ENCODE results near the gene COX19. TPM values are rescaled to one million over a fixed set of nuclear protein-coding genes. Genes with fewer than 3 reads are reported as not detected.

Gene COX19
- total RNA-seq, 1 experiment from 2014 or later = 12.3 TPM

- Histone ChIP-seq H3K9me3 (ENCODE audit: control insufficient read depth, low read depth, low read length) (no peaks in the 10 kb centered on the region), H3K79me1 (ENCODE audit: insufficient read depth, low read depth, low read length, poor library complexity, severe bottlenecking) (no peaks in the 10 kb centered on the region), H4K8ac (replicated peaks; ENCODE audit: insufficient read length, low read depth, low read length) (no peak overlapping the region), H3K27me3 (ENCODE audit: insufficient read depth, low read length) (no peaks in the 10 kb centered on the region), H4K91ac (ENCODE audit: insufficient read length, low read depth, low read length) (no peak overlapping the region), H3K4me2 (ENCODE audit: insufficient read depth, insufficient read length, low read length) (no peak overlapping the region), H2AK5ac (ENCODE audit: insufficient read length, low read length) (no peak overlapping the region), H2BK15ac (ENCODE audit: low read depth, low read length) (no peak overlapping the region), H3K27ac (ENCODE audit: insufficient read length, low read depth, low read length) (no peak overlapping the region), H3K4ac (ENCODE audit: low read depth, low read length) (no peak overlapping the region), H3K18ac (ENCODE audit: insufficient read length, low read depth, low read length) (no peak overlapping the region), H2BK12ac (ENCODE audit: insufficient read length, low read depth, low read length) (no peak overlapping the region), H3K79me2 (ENCODE audit: insufficient read depth, low read length) (no peaks in the 10 kb centered on the region), H3K56ac (ENCODE audit: insufficient read length, low read depth, low read length) (no peak overlapping the region), H3K14ac (ENCODE audit: insufficient read depth, low read length) (no peak overlapping the region), H4K20me1 (ENCODE audit: control insufficient read depth, insufficient read depth, insufficient read length) (no peaks in the 10 kb centered on the region), H4K5ac (ENCODE audit: insufficient read length, low read depth, low read length) (no peak overlapping the region), H2AFZ (ENCODE audit: low read length) (no peak overlapping the region), H2BK120ac (ENCODE audit: low read depth, low read length, poor library complexity, severe bottlenecking) (no peak overlapping the region), H3K4me1 (ENCODE audit: insufficient read depth, low read length) (no peaks in the 10 kb centered on the region), H2BK5ac (ENCODE audit: insufficient read length, low read length) (no peak overlapping the region), H3T11ph (ENCODE audit: low read length) (no peak overlapping the region), H2BK20ac (ENCODE audit: low read depth, low read length, poor library complexity, severe bottlenecking) (no peak overlapping the region), H3K9ac (ENCODE audit: extremely low read depth, insufficient read length, low read length) (no peak overlapping the region), H3K23ac (ENCODE audit: insufficient read length, low read depth, low read length) (no peak overlapping the region), H3K23me2 (ENCODE audit: insufficient read length, low read depth, low read length, poor library complexity, severe bottlenecking) (no peaks in the 10 kb centered on the region)
- peaks cover 0 to 10% (median 9%) of the 10 kb centered on the region in 3 experiments; a peak in 4 of 7 replicates for H3K36me3 Mint-ChIP-seq (ENCODE audit: insufficient read depth in 1 of 3, low read depth in 3 of 3)
- H3K27me3 Mint-ChIP-seq (ENCODE audit: low read depth) = no peaks in the 10 kb centered on the region
- H3K27ac Mint-ChIP-seq = no peak overlapping the region
- no peak overlapping the region for H3K4me3 Mint-ChIP-seq
- no peak for TF ChIP-seq CTCF (conservative IDR thresholded peaks at IDR 0.05)
- DNase-seq = no peak
- H3K9me3 Mint-ChIP-seq = no peaks in the 10 kb centered on the region
- peaks cover 2 to 18% of the 10 kb centered on the region in 2 experiments; a peak in 2 of 4 replicates for H3K4me1 Mint-ChIP-seq
- WGBS (ENCODE audit: extremely low coverage, insufficient read length, low lambda C conversion rate) = no CpG with 5 or more reads among the region's 28 CpGs
These were observed 24.0 kb upstream of the COX19 start for GRCh38 chr7:999149-999879.

Data from H9 (cell line).